GM21723 (cell line): ENCODE results near the gene SLC29A3.

Experiments used
- ATAC-seq: cut with Tn5 transposase; IDR thresholded peaks from one replicate; pipeline ENCODE4 v1.9.1; 2021; ENCODE audit warnings: mild to moderate bottlenecking, moderate library complexity; ENCODE audit not compliant: unreplicated experiment

SLC29A3 gene

DNA sequence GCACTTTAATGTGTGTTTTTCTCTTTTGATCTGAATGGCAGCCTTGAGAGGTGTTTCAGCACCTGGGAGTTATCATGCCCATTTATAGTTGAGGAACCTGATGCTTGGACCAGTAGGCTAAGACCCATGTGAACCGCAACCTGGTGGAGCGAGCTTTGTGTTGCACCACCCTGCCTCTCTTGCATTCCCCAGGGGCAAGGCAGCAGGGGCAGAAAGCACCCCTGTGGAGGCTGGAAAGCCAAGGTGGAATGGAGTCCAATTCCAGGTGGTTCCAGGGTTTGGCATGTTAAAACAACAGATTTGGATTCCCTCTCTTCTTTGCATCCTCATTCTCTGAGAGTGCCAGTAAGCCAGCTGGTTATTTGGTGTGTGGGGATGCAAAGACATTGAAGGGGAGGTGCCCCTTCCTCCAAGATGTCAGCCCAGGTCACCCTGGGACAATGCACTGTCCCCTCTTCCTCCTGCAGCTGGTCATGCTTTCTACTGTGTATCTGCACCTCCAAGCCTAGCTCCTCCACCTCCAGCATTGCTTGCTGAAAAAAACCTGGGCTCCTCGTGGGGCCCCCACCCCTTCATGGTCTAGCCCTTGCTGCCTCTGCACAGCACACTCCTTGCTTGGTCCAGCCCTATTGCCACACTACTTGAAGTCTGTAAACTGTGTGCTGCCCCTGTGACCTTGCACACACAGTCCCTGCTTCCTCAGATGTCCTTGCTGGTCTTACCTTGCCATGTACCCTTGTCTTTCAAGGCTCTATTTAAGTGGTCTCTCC lies 72.0 kb downstream of the SLC29A3 start:
- ATAC-seq: no peak

GRCh38 chr10:71391701-71392100 lies 72.6 kb downstream of the SLC29A3 start:
- no peak for ATAC-seq

DNA sequence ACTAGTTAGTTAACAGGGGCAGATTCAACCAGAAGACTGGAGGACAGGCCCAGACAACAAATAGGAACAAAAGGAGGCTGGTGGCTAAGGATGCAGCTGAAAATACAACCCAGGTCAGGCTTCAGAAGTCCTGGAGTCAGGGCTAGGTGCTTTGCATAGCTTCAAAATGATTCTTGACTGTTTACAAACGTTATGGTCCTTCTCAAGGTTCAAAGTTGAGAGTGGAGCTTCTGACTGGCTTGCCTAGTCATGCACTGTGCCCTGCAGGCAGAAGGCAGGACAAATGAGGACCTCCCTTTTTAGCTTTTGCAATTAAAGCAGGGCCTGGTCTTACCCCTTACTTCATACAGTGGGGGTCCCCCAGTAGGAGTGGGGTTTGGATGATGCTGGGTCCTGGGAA lies 73.2 kb downstream of the SLC29A3 start:
- no peak for ATAC-seq

GRCh38 chr10:71392791-71393781 lies 74.0 kb downstream of the SLC29A3 start:
- ATAC-seq: no peak

- no peak for ATAC-seq
Observed at GRCh38 chr10:71393841-71394475, 74.9 kb downstream of the SLC29A3 start.

DNA sequence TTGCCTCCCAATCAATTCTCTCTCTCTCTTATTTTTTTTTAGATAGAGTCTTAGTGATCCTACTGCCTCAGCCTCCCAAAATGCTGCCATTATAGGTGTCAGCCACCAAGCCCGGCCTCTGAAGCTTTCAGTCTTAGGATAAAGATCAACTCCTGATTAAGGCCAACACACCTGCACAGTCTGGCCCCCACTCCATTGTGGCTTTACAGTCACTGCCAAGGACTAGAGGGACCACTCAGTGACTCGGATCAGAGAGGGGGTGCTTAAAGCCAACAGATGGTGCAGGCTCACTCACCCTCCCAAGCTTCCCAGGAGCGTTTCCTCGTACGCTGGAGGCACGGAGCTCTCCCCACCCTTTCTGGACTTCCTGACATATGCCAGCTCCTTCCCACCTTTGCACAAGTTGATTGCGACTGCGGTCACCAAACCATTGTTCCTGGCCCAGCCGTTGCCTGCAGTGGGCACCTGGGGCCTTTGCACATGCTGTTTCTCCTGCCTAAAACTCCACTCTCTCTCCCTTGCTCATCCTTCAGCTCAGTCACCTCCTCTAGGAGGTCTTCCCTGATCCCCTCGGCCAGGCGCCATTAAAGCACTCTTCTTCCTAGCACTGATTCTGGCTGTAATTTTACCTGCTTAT lies 76.0 kb downstream of the SLC29A3 start:
- ATAC-seq: no peak

DNA sequence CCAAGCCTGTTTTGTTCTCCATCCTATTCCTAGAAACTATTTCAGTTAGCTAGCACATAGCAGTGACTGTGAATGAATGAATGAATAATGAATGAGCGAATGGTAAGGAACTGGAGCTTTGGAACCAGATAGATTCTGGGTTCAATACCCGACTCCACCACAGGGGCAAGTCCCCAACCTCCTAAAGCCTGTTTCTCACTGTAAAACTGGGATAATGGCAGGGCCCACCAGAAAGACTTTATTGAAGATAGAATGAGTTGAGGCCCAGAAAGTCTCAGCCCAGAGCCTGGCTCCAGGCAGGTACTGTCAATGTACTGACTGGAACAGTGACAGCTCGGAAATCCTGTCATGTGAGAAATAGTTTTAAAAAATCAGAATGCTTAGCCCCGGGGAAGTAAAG lies 76.6 kb downstream of the SLC29A3 start:
- ATAC-seq: no peak

DNA sequence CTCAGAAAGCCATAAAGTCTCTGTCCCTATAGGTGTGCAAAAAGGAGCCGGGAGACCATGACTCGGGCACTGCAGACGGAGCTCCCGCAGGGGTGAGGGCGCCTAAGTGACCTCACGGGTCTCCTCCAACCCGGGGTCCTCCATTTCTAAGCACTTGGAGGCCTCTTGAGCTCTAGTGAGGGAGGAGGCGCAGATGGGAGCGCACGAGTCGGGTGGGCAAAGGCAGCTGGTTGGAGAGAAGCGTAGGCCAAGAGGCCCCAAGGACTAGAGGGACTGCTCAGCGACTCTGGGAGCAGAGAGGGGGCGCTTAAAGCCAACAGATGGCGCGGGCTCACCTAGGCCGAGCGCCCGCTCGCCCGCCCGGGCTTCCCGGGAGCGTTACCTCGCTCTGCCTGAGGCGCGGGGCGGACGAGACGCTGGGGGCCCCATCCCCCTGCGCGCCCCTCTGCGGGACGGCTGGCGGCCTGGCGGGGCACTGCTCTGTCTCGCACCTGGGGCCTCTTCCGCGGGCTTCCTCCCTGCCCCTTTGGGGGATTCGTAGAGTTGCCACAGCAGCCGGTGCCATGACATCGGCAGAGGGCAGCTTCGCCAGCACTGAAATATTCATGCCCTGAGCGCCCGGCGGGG lies 77.1 kb downstream of the SLC29A3 start:
- ATAC-seq: no peak

DNA sequence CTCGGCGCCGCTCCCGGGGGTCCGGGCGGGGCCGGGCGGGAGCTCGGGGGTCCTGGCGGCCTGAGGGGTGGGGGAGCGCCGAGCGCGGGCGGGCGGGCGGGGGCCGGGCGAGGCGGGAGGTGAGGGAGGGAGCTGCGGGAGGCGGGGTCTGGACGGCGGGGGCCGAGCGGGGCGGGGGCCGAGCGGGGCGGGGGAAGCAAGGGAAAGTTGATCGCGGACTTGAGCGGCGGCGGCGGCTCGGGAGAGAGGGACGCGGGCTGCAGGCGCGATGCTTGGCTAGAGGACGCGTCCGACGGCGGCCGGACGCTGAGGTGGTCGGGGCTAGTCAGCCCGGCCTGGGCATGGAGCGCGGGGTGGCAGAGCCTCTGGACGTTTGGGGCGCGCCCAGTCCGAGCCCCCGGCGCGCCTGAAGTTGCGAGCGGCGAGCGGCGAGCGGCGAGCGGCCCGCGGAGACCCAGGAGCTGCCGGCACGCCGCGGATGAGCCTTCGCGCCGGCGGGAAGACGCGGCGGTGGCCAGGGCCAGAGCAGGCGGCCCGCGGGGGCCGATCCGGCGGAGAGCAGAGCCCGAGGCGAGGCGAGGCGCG lies 77.7 kb downstream of the SLC29A3 start, which contains the start of gene CDH23:
CDH23 (plus strand) TSS at position 210 of the 585 bp plus-strand sequence. CDS start 42,912 bp downstream, outside the sequence.
- ATAC-seq: no peak

DNA sequence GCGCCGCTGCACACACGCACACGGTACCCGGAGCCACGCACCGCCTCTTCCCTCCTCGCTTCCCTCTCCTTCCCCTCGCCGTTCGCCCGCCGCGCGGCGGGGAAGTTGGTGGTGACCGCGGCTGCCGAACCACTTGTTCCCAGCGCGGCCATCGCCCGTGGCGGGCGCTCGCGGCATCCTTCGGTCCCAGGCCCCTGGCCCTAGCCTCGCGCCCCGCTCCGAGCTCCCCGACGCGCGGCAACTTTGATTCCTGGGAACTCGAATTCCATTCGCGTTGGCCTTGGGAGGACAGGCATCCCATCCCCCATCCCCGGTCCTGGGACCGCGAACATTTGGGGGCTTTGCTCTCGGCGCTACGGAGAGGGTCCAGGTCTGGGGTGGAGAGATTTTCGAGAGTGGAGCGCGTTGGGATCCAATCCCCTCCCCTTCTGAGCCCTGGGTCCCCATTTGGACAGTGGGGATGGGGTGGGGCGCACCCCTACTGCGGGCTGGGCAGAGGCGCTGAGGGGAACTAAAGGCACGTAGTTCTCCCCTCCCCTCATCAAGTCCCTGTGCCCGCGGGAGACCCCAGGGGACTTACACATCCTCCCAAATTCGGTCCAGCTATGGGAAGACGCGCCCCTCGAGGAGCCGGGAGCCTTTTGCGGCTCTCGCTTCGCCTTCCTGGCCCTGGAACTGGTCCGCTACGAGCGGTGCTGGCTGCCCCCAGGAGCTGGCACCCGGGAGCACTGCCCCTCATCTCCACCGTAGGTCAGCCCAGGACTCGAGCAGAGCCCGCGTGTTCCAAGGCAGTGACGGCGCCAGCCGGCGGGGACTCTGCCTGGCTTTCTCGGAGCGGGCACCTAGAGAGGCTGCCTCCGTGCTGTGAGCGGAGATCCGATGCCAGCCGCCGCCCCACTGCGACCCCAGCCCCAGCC lies 78.5 kb downstream of the SLC29A3 start:
- no peak for ATAC-seq

- ATAC-seq: no peak
Observed at GRCh38 chr10:71398976-71399375, 79.9 kb downstream of the SLC29A3 start.

DNA sequence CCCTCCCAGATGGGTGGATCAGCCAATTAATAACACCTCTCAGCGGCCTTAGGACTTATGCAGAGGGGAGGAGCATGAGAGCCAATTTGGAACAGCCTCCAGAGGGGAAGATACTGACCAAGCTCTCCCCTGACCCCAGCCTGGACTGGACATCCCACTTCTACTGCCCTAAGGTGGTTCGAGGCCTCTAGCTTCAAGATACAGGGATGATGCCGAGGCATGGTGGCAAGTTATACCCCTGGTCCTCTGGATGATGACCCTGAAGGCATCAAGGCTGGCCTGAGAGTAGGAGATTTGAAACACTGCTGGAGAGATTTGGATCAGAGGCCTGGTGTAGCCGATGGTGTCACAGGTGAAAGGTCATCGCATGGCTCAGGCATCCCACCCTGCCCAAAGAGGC lies 80.9 kb downstream of the SLC29A3 start:
- no peak for ATAC-seq

DNA sequence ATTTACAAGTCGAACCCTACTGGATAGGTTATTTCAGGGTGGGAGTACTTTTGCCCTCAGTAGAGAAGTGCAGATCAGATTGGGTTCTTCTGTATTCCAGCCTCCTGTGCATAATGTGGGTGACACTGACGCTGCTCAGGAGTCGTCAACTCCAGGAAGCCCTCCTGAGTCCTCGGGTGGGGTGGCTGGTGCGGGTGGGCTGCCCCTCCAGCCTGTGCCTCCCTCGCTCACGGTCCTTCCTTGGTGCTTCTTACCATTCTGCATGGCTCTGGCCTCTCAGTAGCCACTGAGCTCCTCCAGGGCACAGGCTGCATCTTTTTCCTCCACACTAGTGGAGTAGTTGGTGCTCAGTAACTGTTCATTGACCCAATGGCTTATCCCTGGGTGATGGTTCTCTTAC lies 82.0 kb downstream of the SLC29A3 start:
- ATAC-seq: no peak

DNA sequence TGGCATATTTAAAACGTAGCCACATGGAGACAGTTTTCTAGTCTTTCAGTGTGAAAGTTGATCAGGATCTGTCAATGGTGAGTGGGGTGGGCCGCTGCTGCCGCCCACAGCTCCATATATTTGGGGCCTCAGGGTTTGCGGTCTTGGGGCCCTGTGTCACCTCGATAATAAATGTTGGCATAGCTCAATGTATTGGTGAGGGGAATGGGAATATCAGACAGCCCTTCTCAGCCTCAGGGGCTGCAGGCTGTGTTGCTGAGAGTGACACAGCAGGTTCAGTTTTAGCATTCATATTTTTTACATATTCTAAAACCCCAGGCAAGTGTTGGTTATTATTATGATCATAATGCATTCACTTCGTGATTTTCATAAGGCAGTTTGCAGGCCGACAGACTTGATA lies 82.9 kb downstream of the SLC29A3 start:
- ATAC-seq: no peak

GRCh38 chr10:71404503-71405295 lies 85.6 kb downstream of the SLC29A3 start:
- no peak for ATAC-seq

DNA sequence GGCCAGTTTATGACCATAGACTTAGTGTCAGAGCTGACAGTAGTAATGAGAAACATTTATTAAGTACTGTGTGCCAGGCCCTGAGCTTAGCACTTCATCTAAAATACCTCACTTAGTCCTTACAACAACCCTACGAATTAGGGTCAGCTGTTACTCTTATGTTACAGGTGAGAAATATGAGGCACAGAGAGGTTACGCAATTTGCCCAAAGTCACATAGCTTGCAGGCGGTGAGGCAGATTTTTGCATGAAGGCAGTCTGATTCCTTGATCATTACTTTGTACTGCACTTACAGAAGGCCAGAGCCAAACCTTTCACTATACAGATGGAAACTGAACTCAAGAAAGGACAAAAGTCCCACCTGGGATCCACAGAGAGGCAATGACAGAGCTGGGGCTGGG lies 87.8 kb downstream of the SLC29A3 start:
- no peak for ATAC-seq

- ATAC-seq: no peak
Observed at GRCh38 chr10:71408436-71409225, 89.6 kb downstream of the SLC29A3 start.
